ENCODE data around the gene LCP1. TPM values are rescaled to one million over a fixed set of nuclear protein-coding genes. Genes with fewer than 3 reads are reported as not detected.

LCP1 gene
- total and polyA plus RNA-seq, 2 of the 13 experiments (the other 11 are each of a cell fraction or from before 2014, with no cell fraction given), result 1.6 TPM

DNA sequence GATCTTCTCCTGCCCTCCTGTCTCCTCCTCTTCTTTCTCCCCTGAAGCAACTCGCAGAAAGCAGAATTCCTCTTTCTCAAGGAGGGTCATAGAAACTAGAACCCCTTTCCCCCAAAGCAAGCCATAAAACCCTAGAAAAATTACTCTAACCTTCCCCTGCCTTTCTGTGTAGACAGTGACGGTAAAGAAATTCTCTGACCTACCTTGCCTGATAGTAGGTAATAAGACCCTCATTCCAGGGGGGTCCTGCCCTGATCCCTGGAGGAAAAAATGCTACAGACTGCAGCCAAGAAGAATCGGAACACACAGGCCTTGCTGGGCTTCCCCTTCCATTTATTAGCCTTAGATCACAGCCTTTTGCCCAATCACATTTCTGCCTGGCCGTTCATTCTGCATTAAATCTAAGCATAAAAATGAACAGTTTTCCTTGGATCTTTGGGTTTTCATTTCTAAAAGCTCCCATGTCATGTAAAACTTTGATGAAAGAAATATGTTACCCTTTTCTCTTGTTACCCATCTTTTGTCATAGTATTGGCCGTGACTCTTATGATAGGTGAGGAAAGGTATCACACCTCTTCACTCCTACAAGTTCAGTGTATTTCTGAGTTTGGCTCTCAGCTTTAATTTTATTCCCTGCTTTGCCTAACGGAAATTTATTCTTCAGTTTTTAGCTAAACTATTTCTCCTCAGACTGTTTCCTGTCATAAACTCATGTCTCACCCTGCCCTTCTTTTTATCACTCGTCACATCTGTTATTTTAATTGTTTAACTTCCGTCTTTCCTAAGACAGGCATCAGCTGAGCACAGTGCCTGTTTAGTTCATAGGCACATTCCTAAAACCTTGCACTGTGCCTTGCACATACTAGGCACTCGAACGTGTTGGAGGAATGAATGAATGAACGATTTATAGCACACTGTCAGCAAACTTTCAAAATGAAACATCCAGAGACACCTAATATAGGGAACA is 56.7 kb downstream of the LCP1 start:
- H3K9me3 ChIP-seq (ENCODE audit: low read length), result no peaks in the 10 kb centered on the region
- no peaks in the 10 kb centered on the region for H3K27me3 ChIP-seq (ENCODE audit: control insufficient read depth in 1 of 2, insufficient read depth in 2 of 2, low read length in 2 of 2)
- DNase-seq (ENCODE audit: low spot score) (no peak), ATAC-seq (no peak), FAIRE-seq (no peak)
- in situ Hi-C loops (cut with HindIII; ENCODE audit: extremely low pct_ligation_motif_present, low pct_unique_long_range_greater_than_20kb), result loop anchor here (5.0 kb wide), 1 partner anchor 53 kb away; no protein-coding TSS in a partner anchor
- no peaks in the 10 kb centered on the region for H3K79me2 ChIP-seq (ENCODE audit: insufficient read depth, low read length)
- POLR2A ChIA-PET, result no interaction called here
- intact Hi-C loops (cut with micrococcal nuclease; ENCODE audit: unreplicated experiment), result loop anchor here (5.0 kb wide), 1 partner anchor 73 kb away; the partner anchor contains the start of gene ZC3H13
- H3K4me2 ChIP-seq (ENCODE audit: low read depth, low read length), result no peak overlapping the region
- no peaks in the 10 kb centered on the region for H3K36me3 ChIP-seq (replicated peaks in 1 of 2; ENCODE audit: control insufficient read depth in 1 of 2, insufficient read depth in 2 of 2, low read length in 2 of 2)
- no peak overlapping the region for H3K4me3 ChIP-seq (replicated peaks in 1 of 3; ENCODE audit: insufficient read depth in 1 of 3, low read depth in 2 of 3, low read length in 3 of 3)
- no peak overlapping the region for H3K27ac ChIP-seq (ENCODE audit: extremely low read length, insufficient read depth, low read length)
- no TSS peak for BruUV-seq (replicated peaks)
- peaks cover 63% of the 10 kb centered on the region for H3K4me1 ChIP-seq (ENCODE audit: insufficient read depth, low read length)
- no peak overlapping the region for H3K9ac ChIP-seq (ENCODE audit: insufficient read depth, low read depth, low read length)
- no peaks in the 10 kb centered on the region for H4K20me1 ChIP-seq (ENCODE audit: insufficient read depth, low read length)
- 92% methylated on average over 11 of the region's 11 CpGs for WGBS (ENCODE audit: low lambda C conversion rate)
- CTCF ChIA-PET (ENCODE audit: low intra/inter-chr PET ratio, low total read pairs), result interaction anchor here (0.9 to 2.4 kb wide), 2 partner anchors 20 to 53 kb away, joined by 4 to 27 read pairs; no protein-coding TSS in a partner anchor
- no peak overlapping the region for H2AFZ ChIP-seq (ENCODE audit: low read length)
- no peak for TF ChIP-seq ZNF788 (CRISPR knock-in tag; IDR thresholded peaks at IDR 0.05; ENCODE audit: borderline replicate concordance)
- no peak for TF ChIP-seq NCOA2 (CRISPR knock-in tag; IDR thresholded peaks at IDR 0.05)

DNA sequence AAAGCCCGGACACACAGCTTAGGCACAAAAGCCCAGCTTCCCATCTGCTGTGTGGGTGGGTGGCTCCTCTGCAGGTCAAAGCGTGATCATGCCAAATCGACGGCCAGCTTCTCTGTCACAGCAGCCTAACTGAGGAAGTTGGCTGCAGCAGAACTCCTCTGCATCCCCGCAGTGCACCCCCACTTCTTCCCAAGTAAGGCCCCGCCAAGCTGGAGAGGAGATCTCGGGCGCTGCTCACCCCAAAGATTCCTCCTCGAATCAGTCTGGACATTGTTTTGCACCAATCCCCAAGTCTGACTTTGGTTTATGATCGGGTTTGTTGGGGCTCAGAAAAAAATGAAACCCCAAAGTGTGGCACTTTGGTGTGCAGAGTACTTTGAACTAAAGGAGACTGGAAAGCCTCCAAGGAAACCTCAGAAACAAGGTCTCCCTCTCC is 57.4 kb downstream of the LCP1 start:
- no peak overlapping the region for H2AFZ ChIP-seq (ENCODE audit: low read length)
- DNase-seq (ENCODE audit: low spot score) (no peak), ATAC-seq (no peak), FAIRE-seq (no peak)
- H3K4me2 ChIP-seq (ENCODE audit: low read depth, low read length), result no peak overlapping the region
- peaks cover 67% of the 10 kb centered on the region for H3K4me1 ChIP-seq (ENCODE audit: insufficient read depth, low read length)
- no peaks in the 10 kb centered on the region for H3K36me3 ChIP-seq (replicated peaks in 1 of 2; ENCODE audit: control insufficient read depth in 1 of 2, insufficient read depth in 2 of 2, low read length in 2 of 2)
- intact Hi-C loops (cut with micrococcal nuclease; ENCODE audit: unreplicated experiment) (no loop called here), in situ Hi-C loops (cut with HindIII; ENCODE audit: extremely low pct_ligation_motif_present, low pct_unique_long_range_greater_than_20kb) (no loop called here)
- no peak overlapping the region for H3K9ac ChIP-seq (ENCODE audit: insufficient read depth, low read depth, low read length)
- ChIA-PET CTCF (ENCODE audit: low intra/inter-chr PET ratio, low total read pairs) (no interaction called here), POLR2A (no interaction called here)
- 95% methylated on average over 6 of the region's 10 CpGs for WGBS (ENCODE audit: low lambda C conversion rate)
- H4K20me1 ChIP-seq (ENCODE audit: insufficient read depth, low read length), result no peaks in the 10 kb centered on the region
- H3K27ac ChIP-seq (ENCODE audit: extremely low read length, insufficient read depth, low read length), result no peak overlapping the region
- H3K79me2 ChIP-seq (ENCODE audit: insufficient read depth, low read length), result no peaks in the 10 kb centered on the region
- no TSS peak for BruUV-seq (replicated peaks)
- H3K4me3 ChIP-seq (replicated peaks in 1 of 3; ENCODE audit: insufficient read depth in 1 of 3, low read depth in 2 of 3, low read length in 3 of 3), result no peak overlapping the region
- H3K9me3 ChIP-seq (ENCODE audit: low read length), result no peaks in the 10 kb centered on the region
- no peaks in the 10 kb centered on the region for H3K27me3 ChIP-seq (ENCODE audit: control insufficient read depth in 1 of 2, insufficient read depth in 2 of 2, low read length in 2 of 2)
- TF ChIP-seq BHLHE40 (IDR thresholded peaks at IDR 0.05; ENCODE audit: low read length) (no peak), KLF11 (CRISPR knock-in tag; IDR thresholded peaks at IDR 0.05) (no peak), ZNF589 (CRISPR knock-in tag; conservative IDR thresholded peaks at IDR 0.05) (no peak), ZNF749 (CRISPR knock-in tag; IDR thresholded peaks at IDR 0.05; ENCODE audit: borderline replicate concordance) (no peak), RBM22 (optimal IDR thresholded peaks at IDR 0.05; ENCODE audit: low read length) (no peak), MTF2 (CRISPR knock-in tag; IDR thresholded peaks at IDR 0.05; ENCODE audit: borderline replicate concordance) (no peak), TCF7L2 (IDR thresholded peaks at IDR 0.05; ENCODE audit: low read depth, low read length) (no peak), ZKSCAN1 (IDR thresholded peaks at IDR 0.05; ENCODE audit: low read length) (no peak)
- TF ChIP-seq, protein P1, sequence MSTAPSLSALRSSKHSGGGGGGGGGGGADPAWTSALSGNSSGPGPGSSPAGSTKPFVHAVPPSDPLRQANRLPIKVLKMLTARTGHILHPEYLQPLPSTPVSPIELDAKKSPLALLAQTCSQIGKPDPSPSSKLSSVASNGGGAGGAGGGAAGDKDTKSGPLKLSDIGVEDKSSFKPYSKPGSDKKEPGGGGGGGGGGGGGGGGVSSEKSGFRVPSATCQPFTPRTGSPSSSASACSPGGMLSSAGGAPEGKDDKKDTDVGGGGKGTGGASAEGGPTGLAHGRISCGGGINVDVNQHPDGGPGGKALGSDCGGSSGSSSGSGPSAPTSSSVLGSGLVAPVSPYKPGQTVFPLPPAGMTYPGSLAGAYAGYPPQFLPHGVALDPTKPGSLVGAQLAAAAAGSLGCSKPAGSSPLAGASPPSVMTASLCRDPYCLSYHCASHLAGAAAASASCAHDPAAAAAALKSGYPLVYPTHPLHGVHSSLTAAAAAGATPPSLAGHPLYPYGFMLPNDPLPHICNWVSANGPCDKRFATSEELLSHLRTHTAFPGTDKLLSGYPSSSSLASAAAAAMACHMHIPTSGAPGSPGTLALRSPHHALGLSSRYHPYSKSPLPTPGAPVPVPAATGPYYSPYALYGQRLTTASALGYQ (CRISPR knock-in tag; IDR thresholded peaks at IDR 0.05), result no peak
- TF ChIP-seq, protein P2, sequence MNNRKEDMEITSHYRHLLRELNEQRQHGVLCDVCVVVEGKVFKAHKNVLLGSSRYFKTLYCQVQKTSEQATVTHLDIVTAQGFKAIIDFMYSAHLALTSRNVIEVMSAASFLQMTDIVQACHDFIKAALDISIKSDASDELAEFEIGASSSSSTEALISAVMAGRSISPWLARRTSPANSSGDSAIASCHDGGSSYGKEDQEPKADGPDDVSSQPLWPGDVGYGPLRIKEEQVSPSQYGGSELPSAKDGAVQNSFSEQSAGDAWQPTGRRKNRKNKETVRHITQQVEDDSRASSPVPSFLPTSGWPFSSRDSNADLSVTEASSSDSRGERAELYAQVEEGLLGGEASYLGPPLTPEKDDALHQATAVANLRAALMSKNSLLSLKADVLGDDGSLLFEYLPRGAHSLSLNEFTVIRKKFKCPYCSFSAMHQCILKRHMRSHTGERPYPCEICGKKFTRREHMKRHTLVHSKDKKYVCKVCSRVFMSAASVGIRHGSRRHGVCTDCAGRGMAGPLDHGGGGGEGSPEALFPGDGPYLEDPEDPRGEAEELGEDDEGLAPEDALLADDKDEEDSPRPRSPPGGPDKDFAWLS (CRISPR knock-in tag; IDR thresholded peaks at IDR 0.05; ENCODE audit: borderline replicate concordance), result no peak
